K562 (cell line): ENCODE data around the gene PRKCB. TPM values are rescaled to one million over a fixed set of nuclear protein-coding genes. Genes with fewer than 3 reads are reported as not detected.
A peak's percentile ranks its signal among the peaks of the same experiment; 100 is the strongest.

Experiments used
- AFF1 ChIP-seq, 2 experiments: fragments of 450-650 bp; IDR thresholded peaks; 2 replicates each; pipeline ENCODE4 v1.6.1; 2018; ENCODE audit warnings: mild to moderate bottlenecking in 2 of 2, low read depth in 1 of 2; ENCODE audit not compliant: partially characterized antibody in 2 of 2
- ETV1 ChIP-seq: fragments of 450-650 bp; conservative IDR thresholded peaks from 2 replicates; pipeline ENCODE4 v1.6.1; 2016; ENCODE audit warnings: missing genetic modification characterization, control low read depth, low read depth, missing compliant biosample characterization
- ETV6 ChIP-seq, 3 experiments: fragments of 150-350 bp in 1 of 3; sonication (generic) in 1 of 3; formaldehyde crosslinking in 1 of 3; IDR thresholded peaks; 2 replicates each; pipeline versions ENCODE4 v1.6.1 to v1.8.0; 2014 to 2022; ENCODE audit warnings: borderline replicate concordance in 2 of 3, low read depth in 2 of 3, antibody characterized with exemption in 1 of 3, low read length in 1 of 3, mild to moderate bottlenecking in 1 of 3, missing genetic modification reagents in 1 of 3
- HDAC3 ChIP-seq: fragments of 450-650 bp; IDR thresholded peaks from 2 replicates; pipeline ENCODE4 v1.6.1; 2018; ENCODE audit warnings: borderline replicate concordance, mild to moderate bottlenecking, moderate library complexity; ENCODE audit not compliant: partially characterized antibody
- IFI16 ChIP-seq: fragments of 250-450 bp; sonication (Bioruptor Pico); IDR thresholded peaks from 2 replicates; pipeline ENCODE4 v2.1.2; 2022; ENCODE audit warnings: mild to moderate bottlenecking, inconsistent platforms
- KLF16 ChIP-seq: IDR thresholded peaks from 2 replicates; pipeline ENCODE4 v1.6.1; 2016; ENCODE audit warnings: antibody characterized with exemption
- L3MBTL2 ChIP-seq: fragments of 450-650 bp; IDR thresholded peaks from 2 replicates; pipeline ENCODE4 v1.6.1; 2016; ENCODE audit warnings: mild to moderate bottlenecking, moderate library complexity
- MXI1 ChIP-seq: IDR thresholded peaks from 2 replicates; pipeline ENCODE4 v1.6.1; 2011; ENCODE audit warnings: low read depth, mild to moderate bottlenecking, improper control_type of control experiment, low read length
- PKNOX1 ChIP-seq: fragments of 450-650 bp; IDR thresholded peaks from 2 replicates; pipeline ENCODE4 v1.6.1; 2016
- SRSF3 ChIP-seq: fragments of 200-400 bp; formaldehyde crosslinking; IDR thresholded peaks from 2 replicates; pipeline ENCODE4 v1.6.1; 2016; ENCODE audit warnings: mild to moderate bottlenecking, low read length, moderate library complexity; ENCODE audit not compliant: insufficient read depth
- ZMIZ1 ChIP-seq, 2 experiments: fragments of 150-350 bp in 1 of 2; IDR thresholded peaks; 2 replicates each; pipeline ENCODE4 v1.6.1; 2012 to 2016; ENCODE audit warnings: low read depth in 2 of 2, low read length in 2 of 2, mild to moderate bottlenecking in 1 of 2, moderate library complexity in 1 of 2
- polyA plus RNA-seq, 8 experiments: library from polyadenylated mRNA; depleted of rRNA in 4 of 8; stranded (reverse) in 5 of 8; unstranded in 3 of 8; fragments of >200 nt; fragmentation: Nextera tagmentation in 2 of 8; fragmentation: Illumina TruSeq in 1 of 8; extraction: Ambion mirVana in 2 of 8; extraction: Trizol in 1 of 8; gene quantifications; 2 replicates each; pipeline versions ENCODE4 v1.2.1 to v1.2.3, GENCODE V29; 2011 to 2014; ENCODE audit warnings: inconsistent platforms in 1 of 8, missing spikeins in 1 of 8
- total RNA-seq, 7 experiments: library from RNA; depleted of rRNA in 6 of 7; stranded (reverse); fragments of >200 nt in 6 of 7; fragmentation: Illumina TruSeq in 2 of 7; extraction: Trizol in 2 of 7; gene quantifications; 2 replicates each; pipeline versions ENCODE4 v1.2.1 to v1.2.3, GENCODE V29; 2011 to 2021; ENCODE audit warnings: low replicate concordance in 1 of 7
- TF ChIP-seq, protein P1 (sequence below): sonication (generic); formaldehyde crosslinking; IDR thresholded peaks from 2 replicates; pipeline ENCODE4 v1.8.0; 2022; ENCODE audit warnings: mild to moderate bottlenecking, missing genetic modification reagents, borderline replicate concordance

The PRKCB gene
- total and polyA plus RNA-seq, 9 of the 15 experiments (the other 6 are each of a cell fraction or from before 2014, with no cell fraction given) = 49.9 to 276 (median 148) TPM

- TF ChIP-seq ZMIZ1 (IDR thresholded peaks at IDR 0.05; ENCODE audit: low read depth in 2 of 2, low read length in 2 of 2) = peak in 1 of 2 experiments; percentile 69; a peak in 1 of 4 replicates
- peak; percentile 82 for TF ChIP-seq PKNOX1
- TF ChIP-seq MXI1 = 0 out of 2 replicates have a peak, but pooled peaks have one; percentile 25
- no peak for TF ChIP-seq IFI16 (CRISPR knock-in tag)
- peak; percentile 22 for TF ChIP-seq ETV1
- TF ChIP-seq SRSF3 = no peak
- TF ChIP-seq, protein P1, sequence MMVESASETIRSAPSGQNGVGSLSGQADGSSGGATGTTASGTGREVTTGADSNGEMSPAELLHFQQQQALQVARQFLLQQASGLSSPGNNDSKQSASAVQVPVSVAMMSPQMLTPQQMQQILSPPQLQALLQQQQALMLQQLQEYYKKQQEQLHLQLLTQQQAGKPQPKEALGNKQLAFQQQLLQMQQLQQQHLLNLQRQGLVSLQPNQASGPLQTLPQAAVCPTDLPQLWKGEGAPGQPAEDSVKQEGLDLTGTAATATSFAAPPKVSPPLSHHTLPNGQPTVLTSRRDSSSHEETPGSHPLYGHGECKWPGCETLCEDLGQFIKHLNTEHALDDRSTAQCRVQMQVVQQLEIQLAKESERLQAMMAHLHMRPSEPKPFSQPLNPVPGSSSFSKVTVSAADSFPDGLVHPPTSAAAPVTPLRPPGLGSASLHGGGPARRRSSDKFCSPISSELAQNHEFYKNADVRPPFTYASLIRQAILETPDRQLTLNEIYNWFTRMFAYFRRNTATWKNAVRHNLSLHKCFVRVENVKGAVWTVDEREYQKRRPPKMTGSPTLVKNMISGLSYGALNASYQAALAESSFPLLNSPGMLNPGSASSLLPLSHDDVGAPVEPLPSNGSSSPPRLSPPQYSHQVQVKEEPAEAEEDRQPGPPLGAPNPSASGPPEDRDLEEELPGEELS = no peak
- peak; percentile 63 for TF ChIP-seq L3MBTL2
- TF ChIP-seq ETV6 (IDR thresholded peaks at IDR 0.05; ENCODE audit: borderline replicate concordance in 1 of 2, low read depth in 2 of 2, low read length in 1 of 2) = peak in 1 of 2 experiments; percentile 28; a peak in 1 of 4 replicates
- TF ChIP-seq ETV6 (CRISPR knock-in tag; IDR thresholded peaks at IDR 0.05; ENCODE audit: borderline replicate concordance) = no peak
- TF ChIP-seq AFF1 (IDR thresholded peaks at IDR 0.05; ENCODE audit: low read depth in 1 of 2, partially characterized antibody in 2 of 2) = peak; percentile 35 to 63
- TF ChIP-seq HDAC3 = peak; percentile 94
- TF ChIP-seq KLF16 = peak; percentile 46; the same call in 1 of the 2 replicates
These were observed 13.7 kb upstream of the PRKCB start (continued) for GRCh38 chr16:23821875-23822688.
